ENCODE measurements around the gene PCDH19. TPM values are rescaled to one million over a fixed set of nuclear protein-coding genes. Genes with fewer than 3 reads are reported as not detected.
"Not testable (repeated sequence)": the region's sequence is repeated elsewhere in the genome, so short reads cannot be mapped to it uniquely, and the experiment has no call there.

PCDH19 gene, protein sequence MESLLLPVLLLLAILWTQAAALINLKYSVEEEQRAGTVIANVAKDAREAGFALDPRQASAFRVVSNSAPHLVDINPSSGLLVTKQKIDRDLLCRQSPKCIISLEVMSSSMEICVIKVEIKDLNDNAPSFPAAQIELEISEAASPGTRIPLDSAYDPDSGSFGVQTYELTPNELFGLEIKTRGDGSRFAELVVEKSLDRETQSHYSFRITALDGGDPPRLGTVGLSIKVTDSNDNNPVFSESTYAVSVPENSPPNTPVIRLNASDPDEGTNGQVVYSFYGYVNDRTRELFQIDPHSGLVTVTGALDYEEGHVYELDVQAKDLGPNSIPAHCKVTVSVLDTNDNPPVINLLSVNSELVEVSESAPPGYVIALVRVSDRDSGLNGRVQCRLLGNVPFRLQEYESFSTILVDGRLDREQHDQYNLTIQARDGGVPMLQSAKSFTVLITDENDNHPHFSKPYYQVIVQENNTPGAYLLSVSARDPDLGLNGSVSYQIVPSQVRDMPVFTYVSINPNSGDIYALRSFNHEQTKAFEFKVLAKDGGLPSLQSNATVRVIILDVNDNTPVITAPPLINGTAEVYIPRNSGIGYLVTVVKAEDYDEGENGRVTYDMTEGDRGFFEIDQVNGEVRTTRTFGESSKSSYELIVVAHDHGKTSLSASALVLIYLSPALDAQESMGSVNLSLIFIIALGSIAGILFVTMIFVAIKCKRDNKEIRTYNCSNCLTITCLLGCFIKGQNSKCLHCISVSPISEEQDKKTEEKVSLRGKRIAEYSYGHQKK (N-terminal part only)
- total RNA-seq = 33.3 and 47.5 TPM in 2 replicates
- long read RNA-seq, full-length matches to known transcripts = 10 of 33 reads
- long read RNA-seq, partial matches to known transcripts = 5 of 33 reads
- long read RNA-seq, other reads (novel, unspliced or antisense) = 18 of 33 reads

DNA sequence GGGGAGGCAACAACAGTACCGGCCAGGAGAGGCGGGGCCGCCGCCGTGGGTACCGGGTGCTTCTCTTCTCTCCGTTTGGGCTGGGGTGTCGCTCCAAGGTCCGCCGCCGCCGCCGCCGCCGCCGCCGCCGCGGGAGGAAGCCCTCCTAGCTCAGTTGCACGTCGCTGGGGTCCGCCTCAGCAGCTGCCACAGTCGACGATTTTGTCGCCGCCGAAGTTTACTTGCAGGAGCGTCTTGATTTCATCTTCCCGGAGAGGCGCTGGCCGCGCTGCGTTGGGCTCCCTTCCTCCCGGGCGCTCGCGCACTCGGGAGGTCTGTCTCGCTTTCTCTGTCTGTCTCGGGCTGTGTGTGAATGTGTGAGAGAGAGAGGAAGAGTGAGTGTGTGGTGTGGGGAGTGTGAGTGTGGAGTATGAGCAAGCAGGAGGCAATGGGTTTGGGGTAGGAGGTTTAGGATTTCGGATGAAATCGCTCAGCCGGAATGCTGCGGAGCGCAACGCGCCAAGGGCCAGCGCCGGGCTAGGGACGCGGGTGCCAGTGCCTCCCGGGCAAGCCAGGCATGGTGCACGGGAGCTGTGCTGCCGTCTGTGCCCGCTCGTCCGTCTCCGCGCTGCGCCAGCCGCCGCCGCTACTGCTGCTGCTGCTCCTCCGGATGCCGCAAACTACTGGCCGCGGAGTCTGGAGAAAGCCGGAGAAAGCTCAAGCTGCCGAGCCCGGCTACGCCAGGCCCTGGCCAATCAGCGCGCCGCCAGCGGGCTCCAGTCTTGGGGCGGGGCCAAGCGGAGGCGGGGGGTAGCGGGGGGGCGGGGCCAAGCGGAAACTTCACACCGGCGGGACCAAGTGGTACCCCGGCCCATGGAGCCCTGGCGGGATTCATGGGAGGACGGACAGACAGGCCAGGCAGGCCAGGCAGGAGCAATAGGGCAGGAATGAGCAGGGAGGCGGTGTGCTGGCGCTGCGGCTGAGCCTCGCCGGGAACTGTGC lies at the start of gene PCDH19:
TSS of gene PCDH19 (minus strand) at position 664 of the 981 bp plus-strand sequence. CDS start 1,676 bp downstream, outside the sequence.
- H3K4me3 Mint-ChIP-seq (ENCODE audit: low read depth) = peak within 1 kb of the TSS; percentile 95
- peaks cover 5% of the 10 kb centered on the region for H3K9me3 Mint-ChIP-seq (ENCODE audit: low read depth)
- H3K27ac Mint-ChIP-seq = peak within 1 kb of the TSS; percentile 75
- TF ChIP-seq, protein P1, sequence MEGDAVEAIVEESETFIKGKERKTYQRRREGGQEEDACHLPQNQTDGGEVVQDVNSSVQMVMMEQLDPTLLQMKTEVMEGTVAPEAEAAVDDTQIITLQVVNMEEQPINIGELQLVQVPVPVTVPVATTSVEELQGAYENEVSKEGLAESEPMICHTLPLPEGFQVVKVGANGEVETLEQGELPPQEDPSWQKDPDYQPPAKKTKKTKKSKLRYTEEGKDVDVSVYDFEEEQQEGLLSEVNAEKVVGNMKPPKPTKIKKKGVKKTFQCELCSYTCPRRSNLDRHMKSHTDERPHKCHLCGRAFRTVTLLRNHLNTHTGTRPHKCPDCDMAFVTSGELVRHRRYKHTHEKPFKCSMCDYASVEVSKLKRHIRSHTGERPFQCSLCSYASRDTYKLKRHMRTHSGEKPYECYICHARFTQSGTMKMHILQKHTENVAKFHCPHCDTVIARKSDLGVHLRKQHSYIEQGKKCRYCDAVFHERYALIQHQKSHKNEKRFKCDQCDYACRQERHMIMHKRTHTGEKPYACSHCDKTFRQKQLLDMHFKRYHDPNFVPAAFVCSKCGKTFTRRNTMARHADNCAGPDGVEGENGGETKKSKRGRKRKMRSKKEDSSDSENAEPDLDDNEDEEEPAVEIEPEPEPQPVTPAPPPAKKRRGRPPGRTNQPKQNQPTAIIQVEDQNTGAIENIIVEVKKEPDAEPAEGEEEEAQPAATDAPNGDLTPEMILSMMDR (IDR thresholded peaks at IDR 0.05; ENCODE audit: unreplicated experiment) = no peak
- H3K36me3 Mint-ChIP-seq (ENCODE audit: insufficient read depth) = peaks cover 18% of the 10 kb centered on the region
- H3K4me1 Mint-ChIP-seq (ENCODE audit: low read depth) = peaks cover 26% of the 10 kb centered on the region
- DNase-seq (ENCODE audit: low spot score, unreplicated experiment) = peak; percentile 69
- H3K27me3 Mint-ChIP-seq = peaks cover 73% of the 10 kb centered on the region

DNA sequence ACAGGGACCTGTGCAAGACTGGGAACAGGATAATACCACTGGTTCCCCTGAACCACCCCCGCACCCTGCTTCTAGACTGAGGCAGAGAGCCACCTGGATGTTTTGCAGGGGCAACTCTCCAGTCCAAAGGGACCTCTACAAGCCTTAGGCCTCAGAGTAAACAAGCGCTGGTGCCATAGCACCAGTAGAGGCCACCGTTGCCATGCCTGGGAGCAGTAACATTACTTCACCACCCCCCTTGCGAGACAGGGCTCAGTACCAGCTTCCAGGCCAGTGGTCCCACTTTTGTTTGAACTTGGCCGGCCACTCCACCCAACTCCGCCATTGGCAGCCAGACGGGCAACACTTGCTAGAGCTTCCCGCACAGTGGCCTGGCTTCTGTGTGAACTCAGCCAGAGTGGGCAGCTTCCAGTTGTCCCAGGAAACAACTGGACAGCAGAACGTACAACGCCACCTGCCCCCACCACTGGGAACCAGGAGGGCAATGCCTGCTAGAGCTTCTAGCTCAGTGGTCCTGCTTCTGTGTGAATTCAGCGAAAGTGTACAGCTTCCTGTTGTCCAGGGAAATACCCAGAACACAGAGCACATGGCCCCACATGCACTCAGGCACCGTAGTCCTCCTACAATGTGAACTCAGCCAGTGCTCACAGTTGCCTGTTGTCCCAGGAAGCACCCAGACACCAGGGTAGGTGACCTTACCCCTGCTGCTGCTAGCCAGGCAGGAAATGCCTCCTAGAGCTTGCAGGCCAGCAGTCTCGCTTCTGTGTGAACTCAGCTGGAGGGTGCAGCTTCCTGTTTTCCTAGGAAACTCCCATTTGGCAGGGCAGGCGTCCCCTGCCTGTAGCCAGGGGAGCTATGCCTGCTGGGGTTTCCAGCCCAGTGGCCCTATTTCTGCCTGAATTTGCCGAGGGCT lies 39.9 kb upstream of the PCDH19 start:
- DNase-seq (ENCODE audit: low spot score, unreplicated experiment) = no peak
- TF ChIP-seq, protein P1 (IDR thresholded peaks at IDR 0.05; ENCODE audit: unreplicated experiment) = no peak
- no peaks in the 10 kb centered on the region for H3K27me3 Mint-ChIP-seq
- no peaks in the 10 kb centered on the region for H3K4me1 Mint-ChIP-seq (ENCODE audit: low read depth)
- peaks cover 18% of the 10 kb centered on the region for H3K9me3 Mint-ChIP-seq (ENCODE audit: low read depth)
- H3K4me3 Mint-ChIP-seq (ENCODE audit: low read depth) = no peak overlapping the region
- no peak overlapping the region for H3K27ac Mint-ChIP-seq
- no peaks in the 10 kb centered on the region for H3K36me3 Mint-ChIP-seq (ENCODE audit: insufficient read depth)

DNA sequence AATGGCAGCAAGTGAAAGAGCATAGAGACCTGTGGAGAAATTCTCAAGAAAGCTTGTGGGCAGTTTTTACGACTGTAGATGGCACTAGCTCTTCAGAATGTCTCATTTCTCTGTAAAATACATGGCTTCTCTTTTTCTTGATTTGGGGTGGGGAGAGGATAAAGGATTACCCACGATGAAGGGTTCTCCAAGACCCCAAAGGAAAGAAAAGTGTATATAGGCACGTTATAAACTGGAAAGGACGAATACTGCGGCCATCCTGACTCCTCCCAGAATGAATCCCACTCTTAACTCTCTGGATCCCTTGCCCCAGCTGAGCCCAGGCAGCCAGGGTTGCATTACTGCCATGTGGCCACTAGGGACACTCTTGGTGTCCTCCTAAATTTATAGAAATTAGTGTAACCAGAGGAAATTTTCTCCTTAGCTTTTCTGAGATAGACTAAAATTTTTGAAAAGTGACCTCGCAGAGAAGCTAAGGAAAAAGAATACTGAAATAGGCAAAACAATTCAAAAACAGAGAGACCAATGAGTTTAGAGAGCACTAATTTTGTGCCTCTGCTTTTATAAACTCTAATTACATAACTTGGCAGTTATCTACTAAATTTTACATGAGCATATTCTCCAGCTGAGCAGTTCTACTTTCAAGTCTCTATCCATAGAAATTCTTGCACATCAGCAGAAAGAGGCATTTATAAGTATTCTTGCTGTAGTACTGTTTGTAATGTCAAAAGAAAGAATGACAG lies 37.8 kb upstream of the PCDH19 start:
- peak; percentile 30 for DNase-seq (ENCODE audit: low spot score, unreplicated experiment)
- no peaks in the 10 kb centered on the region for H3K4me1 Mint-ChIP-seq (ENCODE audit: low read depth)

DNA sequence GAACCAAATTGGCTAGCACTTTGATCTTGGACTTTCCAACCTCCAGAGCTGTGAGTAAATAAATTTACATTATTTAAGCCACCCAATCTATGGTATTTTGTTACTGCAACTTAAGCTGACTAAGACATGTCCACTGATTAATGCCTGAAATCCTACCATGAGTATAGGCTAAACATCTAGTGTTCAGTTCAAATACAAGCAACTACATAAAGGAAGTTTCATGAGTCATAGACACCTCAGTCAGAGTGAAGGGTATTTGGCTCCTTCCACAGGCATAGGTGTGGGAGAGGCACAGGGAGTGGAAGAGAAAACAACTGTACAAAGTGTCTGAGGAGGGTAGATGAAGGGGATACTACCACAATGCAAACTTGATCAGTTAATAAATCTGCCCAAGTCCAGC lies 35.5 kb upstream of the PCDH19 start:
- no peak overlapping the region for H3K27ac Mint-ChIP-seq
- TF ChIP-seq, protein P1 (IDR thresholded peaks at IDR 0.05; ENCODE audit: unreplicated experiment) = no peak
- H3K4me3 Mint-ChIP-seq (ENCODE audit: low read depth) = no peak overlapping the region
- no peaks in the 10 kb centered on the region for H3K36me3 Mint-ChIP-seq (ENCODE audit: insufficient read depth)
- H3K9me3 Mint-ChIP-seq (ENCODE audit: low read depth) = no peaks in the 10 kb centered on the region
- no peak for DNase-seq (ENCODE audit: low spot score, unreplicated experiment)
- no peaks in the 10 kb centered on the region for H3K4me1 Mint-ChIP-seq (ENCODE audit: low read depth)
- H3K27me3 Mint-ChIP-seq = no peaks in the 10 kb centered on the region

More for the DNA sequence above, 37.8 kb upstream of the PCDH19 start:
- Mint-ChIP-seq H3K36me3 (ENCODE audit: insufficient read depth) (no peaks in the 10 kb centered on the region), H3K27ac (no peak overlapping the region), H3K4me3 (ENCODE audit: low read depth) (peak overlapping the region; percentile 69), H3K27me3 (no peaks in the 10 kb centered on the region), H3K9me3 (ENCODE audit: low read depth) (peaks cover 4% of the 10 kb centered on the region)
- TF ChIP-seq, protein P1 (IDR thresholded peaks at IDR 0.05; ENCODE audit: unreplicated experiment) = peak; percentile 87

DNA sequence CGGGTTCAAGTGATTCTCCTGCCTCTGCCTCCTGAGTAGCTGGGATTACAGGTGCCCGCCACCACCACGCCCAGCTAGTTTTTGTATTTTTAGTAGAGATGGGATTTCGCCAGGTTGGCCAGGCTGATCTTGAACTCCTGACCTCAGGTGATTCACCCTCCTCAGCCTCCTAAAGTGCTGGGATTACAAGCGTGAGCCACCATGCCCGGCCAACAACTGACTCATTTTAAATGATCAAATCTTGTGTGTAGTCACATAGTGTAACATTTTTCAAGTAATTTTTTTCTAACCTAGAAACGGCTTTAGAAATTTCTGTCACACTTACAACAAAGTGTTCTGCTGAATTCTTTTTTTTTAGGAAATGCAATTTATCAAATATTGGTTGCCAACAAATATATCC lies 31.2 kb upstream of the PCDH19 start:
- H3K9me3 Mint-ChIP-seq (ENCODE audit: low read depth); H3K4me3 Mint-ChIP-seq (ENCODE audit: low read depth); H3K36me3 Mint-ChIP-seq (ENCODE audit: insufficient read depth); H3K4me1 Mint-ChIP-seq (ENCODE audit: low read depth); H3K27me3 Mint-ChIP-seq; H3K27ac Mint-ChIP-seq; DNase-seq (ENCODE audit: low spot score, unreplicated experiment): not testable (repeated sequence)

Data from progenitor cell of endocrine pancreas (in vitro differentiated cells).